ENCODE data around the gene TSC22D3. TPM values are rescaled to one million over a fixed set of nuclear protein-coding genes. Genes with fewer than 3 reads are reported as not detected.

Gene TSC22D3
- total RNA-seq, 2 experiments from 2014 or later: 29.3 to 35.6 TPM

DNA sequence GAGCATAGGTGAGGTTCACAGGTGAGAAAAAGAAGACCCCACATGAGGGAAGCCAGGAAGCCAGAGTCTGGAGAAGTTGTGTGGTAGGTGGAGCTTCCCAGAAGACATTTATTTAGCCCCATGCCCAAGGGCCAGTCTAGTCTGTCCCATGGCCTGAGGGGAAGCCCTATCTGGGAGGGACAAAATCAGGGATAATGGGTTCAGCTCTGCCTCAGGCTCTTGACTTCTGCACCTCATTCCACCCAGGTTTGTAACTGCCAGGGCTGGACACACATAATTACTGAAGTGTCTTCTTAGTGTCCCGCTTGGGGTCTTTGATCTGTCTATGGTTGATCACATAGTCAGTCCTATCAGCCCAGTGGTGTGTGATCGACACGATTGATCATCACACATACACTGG, 36.0 kb downstream of the TSC22D3 start:
- intact Hi-C loops (cut with micrococcal nuclease; ENCODE audit: unreplicated experiment): no loop called here
- no peak for DNase-seq (ENCODE audit: low spot score)
- POLR2A ChIA-PET: no interaction called here
- Histone ChIP-seq H3K9me2 (ENCODE audit: insufficient read depth, low read length) (no peaks in the 10 kb centered on the region), H2AFZ (ENCODE audit: low read length) (no peak overlapping the region), H3K79me2 (ENCODE audit: insufficient read depth, low read depth, low read length) (no peaks in the 10 kb centered on the region), H3K4me3 (ENCODE audit: low read depth, low read length, poor library complexity, severe bottlenecking) (no peak overlapping the region), H3K4me2 (ENCODE audit: low read length) (no peak overlapping the region), H3K36me3 (ENCODE audit: insufficient read depth, low read length) (no peaks in the 10 kb centered on the region), H3K4me1 (ENCODE audit: insufficient read depth, low read length, poor library complexity, severe bottlenecking) (no peaks in the 10 kb centered on the region), H4K20me1 (ENCODE audit: insufficient read depth, low read length) (no peaks in the 10 kb centered on the region), H3K9me3 (ENCODE audit: low read length) (no peaks in the 10 kb centered on the region), H3K27ac (ENCODE audit: low read depth, low read length, poor library complexity, severe bottlenecking) (no peak overlapping the region)
- CTCF ChIA-PET (ENCODE audit: unreplicated experiment): no interaction called here
- BruUV-seq (replicated peaks): no TSS peak
- TF ChIP-seq, protein P1, sequence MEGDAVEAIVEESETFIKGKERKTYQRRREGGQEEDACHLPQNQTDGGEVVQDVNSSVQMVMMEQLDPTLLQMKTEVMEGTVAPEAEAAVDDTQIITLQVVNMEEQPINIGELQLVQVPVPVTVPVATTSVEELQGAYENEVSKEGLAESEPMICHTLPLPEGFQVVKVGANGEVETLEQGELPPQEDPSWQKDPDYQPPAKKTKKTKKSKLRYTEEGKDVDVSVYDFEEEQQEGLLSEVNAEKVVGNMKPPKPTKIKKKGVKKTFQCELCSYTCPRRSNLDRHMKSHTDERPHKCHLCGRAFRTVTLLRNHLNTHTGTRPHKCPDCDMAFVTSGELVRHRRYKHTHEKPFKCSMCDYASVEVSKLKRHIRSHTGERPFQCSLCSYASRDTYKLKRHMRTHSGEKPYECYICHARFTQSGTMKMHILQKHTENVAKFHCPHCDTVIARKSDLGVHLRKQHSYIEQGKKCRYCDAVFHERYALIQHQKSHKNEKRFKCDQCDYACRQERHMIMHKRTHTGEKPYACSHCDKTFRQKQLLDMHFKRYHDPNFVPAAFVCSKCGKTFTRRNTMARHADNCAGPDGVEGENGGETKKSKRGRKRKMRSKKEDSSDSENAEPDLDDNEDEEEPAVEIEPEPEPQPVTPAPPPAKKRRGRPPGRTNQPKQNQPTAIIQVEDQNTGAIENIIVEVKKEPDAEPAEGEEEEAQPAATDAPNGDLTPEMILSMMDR (conservative IDR thresholded peaks at IDR 0.05; ENCODE audit: low read length): no peak
- TF ChIP-seq EZH2phosphoT487 (IDR thresholded peaks at IDR 0.05; ENCODE audit: borderline replicate concordance, low read depth, low read length): no peak

DNA sequence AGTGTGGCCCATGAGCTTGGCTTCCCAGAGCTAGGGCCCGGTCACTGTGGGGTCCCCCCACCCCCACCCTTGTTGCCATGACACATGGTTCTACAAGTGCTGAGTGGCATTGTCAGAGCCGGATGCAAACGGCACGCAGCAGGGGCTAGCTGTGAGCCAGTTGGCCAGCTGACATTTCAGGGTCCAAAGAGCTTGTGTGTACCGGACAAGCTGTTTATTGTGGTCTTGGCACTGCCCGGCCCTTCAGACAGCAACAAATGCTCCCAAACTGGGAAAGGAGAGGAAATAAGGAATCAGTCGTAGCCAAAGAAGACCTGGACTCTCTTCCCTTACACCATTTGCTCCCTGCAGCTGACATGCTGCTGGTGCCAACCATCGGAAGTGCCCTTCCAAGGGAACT, 36.8 kb downstream of the TSC22D3 start:
- TF ChIP-seq, protein P1 (conservative IDR thresholded peaks at IDR 0.05; ENCODE audit: low read length): no peak
- no peak for TF ChIP-seq EZH2phosphoT487 (IDR thresholded peaks at IDR 0.05; ENCODE audit: borderline replicate concordance, low read depth, low read length)
- CTCF ChIA-PET (ENCODE audit: unreplicated experiment): no interaction called here
- Histone ChIP-seq H3K27ac (ENCODE audit: low read depth, low read length, poor library complexity, severe bottlenecking) (no peak overlapping the region), H3K4me1 (ENCODE audit: insufficient read depth, low read length, poor library complexity, severe bottlenecking) (no peaks in the 10 kb centered on the region), H3K4me3 (ENCODE audit: low read depth, low read length, poor library complexity, severe bottlenecking) (no peak overlapping the region), H3K9me3 (ENCODE audit: low read length) (no peaks in the 10 kb centered on the region), H3K9me2 (ENCODE audit: insufficient read depth, low read length) (no peaks in the 10 kb centered on the region), H3K79me2 (ENCODE audit: insufficient read depth, low read depth, low read length) (no peaks in the 10 kb centered on the region), H3K36me3 (ENCODE audit: insufficient read depth, low read length) (no peaks in the 10 kb centered on the region), H3K4me2 (ENCODE audit: low read length) (no peak overlapping the region), H4K20me1 (ENCODE audit: insufficient read depth, low read length) (no peaks in the 10 kb centered on the region), H2AFZ (ENCODE audit: low read length) (no peak overlapping the region)
- DNase-seq (ENCODE audit: low spot score): no peak
- no TSS peak for BruUV-seq (replicated peaks)
- POLR2A ChIA-PET: no interaction called here
- intact Hi-C loops (cut with micrococcal nuclease; ENCODE audit: unreplicated experiment): no loop called here

DNA sequence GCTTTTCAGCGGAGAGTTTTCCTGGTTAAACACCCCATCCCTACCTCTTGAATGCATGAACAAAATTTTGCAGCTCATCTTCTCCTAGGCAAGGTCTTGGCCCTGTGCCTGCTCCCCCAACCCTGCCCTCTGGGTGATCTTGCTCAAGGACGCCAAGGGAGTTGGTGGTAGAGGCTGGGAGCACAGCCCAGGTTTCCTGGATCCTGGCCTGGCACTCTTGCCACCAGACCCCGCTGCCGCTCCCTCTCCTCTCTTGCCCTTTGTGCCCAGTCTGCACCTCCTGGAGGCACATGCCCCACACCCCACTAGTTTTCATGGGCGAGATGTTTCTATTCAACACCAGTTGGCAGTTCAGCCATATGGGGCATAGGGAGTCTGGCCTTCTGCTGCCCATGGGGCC, 37.3 kb downstream of the TSC22D3 start:
- no peak overlapping the region for H3K27ac ChIP-seq (ENCODE audit: low read depth, low read length, poor library complexity, severe bottlenecking)
- H3K4me2 ChIP-seq (ENCODE audit: low read length): no peak overlapping the region
- no peak for DNase-seq (ENCODE audit: low spot score)
- BruUV-seq (replicated peaks): no TSS peak
- no peaks in the 10 kb centered on the region for H3K79me2 ChIP-seq (ENCODE audit: insufficient read depth, low read depth, low read length)
- no peaks in the 10 kb centered on the region for H3K4me1 ChIP-seq (ENCODE audit: insufficient read depth, low read length, poor library complexity, severe bottlenecking)
- intact Hi-C loops (cut with micrococcal nuclease; ENCODE audit: unreplicated experiment): no loop called here
- CTCF ChIA-PET (ENCODE audit: unreplicated experiment): no interaction called here
- no peaks in the 10 kb centered on the region for H4K20me1 ChIP-seq (ENCODE audit: insufficient read depth, low read length)
- POLR2A ChIA-PET: no interaction called here
- no peaks in the 10 kb centered on the region for H3K36me3 ChIP-seq (ENCODE audit: insufficient read depth, low read length)
- H3K4me3 ChIP-seq (ENCODE audit: low read depth, low read length, poor library complexity, severe bottlenecking): no peak overlapping the region
- no peaks in the 10 kb centered on the region for H3K9me2 ChIP-seq (ENCODE audit: insufficient read depth, low read length)
- TF ChIP-seq, protein P1 (conservative IDR thresholded peaks at IDR 0.05; ENCODE audit: low read length): no peak
- TF ChIP-seq EZH2phosphoT487 (IDR thresholded peaks at IDR 0.05; ENCODE audit: borderline replicate concordance, low read depth, low read length): no peak
- H3K9me3 ChIP-seq (ENCODE audit: low read length): no peaks in the 10 kb centered on the region
- H2AFZ ChIP-seq (ENCODE audit: low read length): no peak overlapping the region
